Kidney epithelial cell (primary cell): ENCODE measurements around the gene ZNF24. TPM values are rescaled to one million over a fixed set of nuclear protein-coding genes. Genes with fewer than 3 reads are reported as not detected.

Experiments used
- DNase-seq: peaks from one replicate; pipeline ENCODE4 v3.0.0-alpha.2; 2010; ENCODE audit warnings: low read depth
- H3K27me3 ChIP-seq: 2 replicates; pipeline ENCODE4 v1.6.0; 2011; ENCODE audit warnings: low read length; ENCODE audit not compliant: control insufficient read depth, insufficient read depth
- H3K36me3 ChIP-seq: 2 replicates; pipeline ENCODE4 v1.5.1; 2011; ENCODE audit warnings: low read length; ENCODE audit not compliant: control insufficient read depth, insufficient read depth
- H3K4me3 ChIP-seq: 2 replicates; pipeline ENCODE4 v1.5.1; 2011; ENCODE audit warnings: low read depth, mild to moderate bottlenecking, control low read depth, low read length
- total RNA-seq: library from RNA; depleted of rRNA; stranded (reverse); fragments of >200 nt; gene quantifications from 2 replicates; pipeline ENCODE4 v1.2.3, GENCODE V29; 2015
- TF ChIP-seq, protein P1 (sequence below): IDR thresholded peaks from 2 replicates; pipeline ENCODE4 v1.5.1; 2011; ENCODE audit warnings: mild to moderate bottlenecking, moderate library complexity, low read length, control low read depth, inconsistent platforms; ENCODE audit not compliant: insufficient read depth, poor library complexity, severe bottlenecking

ZNF24 gene
- total RNA-seq, 1 donor from 2014 or later, result 40.7 TPM

DNA sequence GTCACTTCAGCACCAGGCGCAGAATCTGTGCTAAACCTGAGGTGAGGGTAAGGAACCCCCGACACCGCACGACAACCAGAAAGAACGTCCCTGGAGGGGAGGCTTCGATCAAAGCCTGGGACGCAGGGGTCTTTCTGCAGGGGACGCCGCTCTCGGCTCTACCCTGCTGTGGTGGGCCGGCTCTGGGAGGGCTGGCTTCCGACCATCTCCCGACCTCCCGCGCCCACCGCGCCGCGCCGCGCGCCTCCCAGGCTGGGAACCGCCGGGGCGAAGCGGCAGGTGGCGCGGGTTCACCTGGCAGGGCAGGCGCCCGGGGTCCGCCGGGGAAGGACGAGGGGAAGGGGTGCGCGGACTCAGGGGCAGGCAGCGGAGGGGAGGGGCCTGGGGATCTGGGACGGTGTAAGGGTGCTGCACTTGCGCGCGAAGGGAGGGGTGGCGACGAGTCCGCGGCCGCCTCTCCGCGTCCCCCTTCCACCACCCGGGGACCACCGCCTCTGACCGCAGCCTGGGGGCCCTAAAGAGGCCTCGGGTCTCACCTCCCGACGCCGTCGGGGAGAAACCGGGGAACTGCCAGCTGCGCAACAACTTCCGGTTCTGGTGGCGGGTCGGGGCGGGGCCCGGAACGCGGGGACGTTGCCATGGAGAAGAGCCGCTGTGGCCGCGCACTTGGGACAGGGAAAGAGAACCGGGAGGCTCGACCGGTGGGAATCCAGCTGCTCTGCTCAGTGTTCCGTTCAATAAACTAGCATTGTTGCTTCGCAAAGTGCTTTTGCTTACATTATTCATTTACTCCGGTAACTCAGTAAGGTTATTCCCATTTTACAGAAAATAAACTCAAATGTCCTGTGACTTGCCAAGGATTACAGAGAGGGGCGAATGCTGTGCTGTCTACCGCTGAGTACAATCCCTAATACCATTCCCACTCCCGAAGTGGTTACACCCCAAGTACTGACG lies 32.8 kb upstream of the ZNF24 start, which contains the start of gene ZNF396:
Gene ZNF396, minus strand, starts transcription at position 596 of the 954 bp plus-strand sequence. CDS start 3,045 bp downstream, outside the sequence.
- peak; percentile 19 for DNase-seq
- Histone ChIP-seq H3K36me3 (no peaks in the 10 kb centered on the region), H3K27me3 (peaks cover 2% of the 10 kb centered on the region), H3K4me3 (peak within 1 kb of the TSS; percentile 85)
- TF ChIP-seq, protein P1, sequence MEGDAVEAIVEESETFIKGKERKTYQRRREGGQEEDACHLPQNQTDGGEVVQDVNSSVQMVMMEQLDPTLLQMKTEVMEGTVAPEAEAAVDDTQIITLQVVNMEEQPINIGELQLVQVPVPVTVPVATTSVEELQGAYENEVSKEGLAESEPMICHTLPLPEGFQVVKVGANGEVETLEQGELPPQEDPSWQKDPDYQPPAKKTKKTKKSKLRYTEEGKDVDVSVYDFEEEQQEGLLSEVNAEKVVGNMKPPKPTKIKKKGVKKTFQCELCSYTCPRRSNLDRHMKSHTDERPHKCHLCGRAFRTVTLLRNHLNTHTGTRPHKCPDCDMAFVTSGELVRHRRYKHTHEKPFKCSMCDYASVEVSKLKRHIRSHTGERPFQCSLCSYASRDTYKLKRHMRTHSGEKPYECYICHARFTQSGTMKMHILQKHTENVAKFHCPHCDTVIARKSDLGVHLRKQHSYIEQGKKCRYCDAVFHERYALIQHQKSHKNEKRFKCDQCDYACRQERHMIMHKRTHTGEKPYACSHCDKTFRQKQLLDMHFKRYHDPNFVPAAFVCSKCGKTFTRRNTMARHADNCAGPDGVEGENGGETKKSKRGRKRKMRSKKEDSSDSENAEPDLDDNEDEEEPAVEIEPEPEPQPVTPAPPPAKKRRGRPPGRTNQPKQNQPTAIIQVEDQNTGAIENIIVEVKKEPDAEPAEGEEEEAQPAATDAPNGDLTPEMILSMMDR, result no peak

DNA sequence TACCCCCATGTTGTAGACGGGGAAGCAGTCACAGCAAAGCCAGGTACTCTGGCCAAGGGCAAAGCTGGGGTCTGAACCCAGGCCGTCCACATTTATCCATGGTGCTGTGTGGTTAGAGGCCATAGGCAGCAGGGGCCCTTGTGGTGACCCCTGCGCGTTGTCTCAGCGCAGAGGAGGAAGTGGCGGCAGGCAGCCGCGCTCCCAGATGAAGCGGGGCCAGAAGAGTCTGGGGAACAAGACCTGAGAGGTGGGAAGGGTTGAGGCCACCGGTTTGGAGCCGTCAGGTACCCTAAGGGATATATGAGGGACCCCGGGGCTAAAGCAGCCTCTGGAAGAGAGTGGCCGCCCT lies 32.1 kb upstream of the ZNF24 start:
- peak overlapping the region; percentile 85 for H3K4me3 ChIP-seq
- H3K36me3 ChIP-seq, result no peaks in the 10 kb centered on the region
- no peak for DNase-seq
- H3K27me3 ChIP-seq, result peaks cover 2% of the 10 kb centered on the region
- TF ChIP-seq, protein P1, result no peak

DNA sequence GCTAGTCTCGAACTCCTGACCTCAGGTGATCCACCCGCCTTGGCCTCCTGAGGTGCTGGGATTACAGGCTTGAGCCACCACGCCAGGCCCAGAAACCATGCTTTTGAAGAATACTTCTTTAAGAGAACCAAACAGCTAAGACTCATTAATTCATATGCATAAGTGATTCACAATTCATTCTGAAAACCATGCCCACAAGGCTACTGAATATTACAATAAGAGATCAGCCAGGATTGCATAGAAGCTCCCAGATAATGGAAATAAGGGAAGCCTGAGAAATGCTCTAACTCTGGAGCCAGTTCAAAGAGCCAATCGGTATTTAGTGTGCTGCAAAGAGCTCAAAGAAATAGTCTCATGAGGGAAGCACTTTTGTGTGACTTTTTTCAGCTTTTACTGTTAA lies 30.5 kb upstream of the ZNF24 start:
- H3K4me3 ChIP-seq, result no peak overlapping the region
- TF ChIP-seq, protein P1, result no peak
- H3K27me3 ChIP-seq, result peaks cover 2% of the 10 kb centered on the region
- no peak for DNase-seq
- no peaks in the 10 kb centered on the region for H3K36me3 ChIP-seq

DNA sequence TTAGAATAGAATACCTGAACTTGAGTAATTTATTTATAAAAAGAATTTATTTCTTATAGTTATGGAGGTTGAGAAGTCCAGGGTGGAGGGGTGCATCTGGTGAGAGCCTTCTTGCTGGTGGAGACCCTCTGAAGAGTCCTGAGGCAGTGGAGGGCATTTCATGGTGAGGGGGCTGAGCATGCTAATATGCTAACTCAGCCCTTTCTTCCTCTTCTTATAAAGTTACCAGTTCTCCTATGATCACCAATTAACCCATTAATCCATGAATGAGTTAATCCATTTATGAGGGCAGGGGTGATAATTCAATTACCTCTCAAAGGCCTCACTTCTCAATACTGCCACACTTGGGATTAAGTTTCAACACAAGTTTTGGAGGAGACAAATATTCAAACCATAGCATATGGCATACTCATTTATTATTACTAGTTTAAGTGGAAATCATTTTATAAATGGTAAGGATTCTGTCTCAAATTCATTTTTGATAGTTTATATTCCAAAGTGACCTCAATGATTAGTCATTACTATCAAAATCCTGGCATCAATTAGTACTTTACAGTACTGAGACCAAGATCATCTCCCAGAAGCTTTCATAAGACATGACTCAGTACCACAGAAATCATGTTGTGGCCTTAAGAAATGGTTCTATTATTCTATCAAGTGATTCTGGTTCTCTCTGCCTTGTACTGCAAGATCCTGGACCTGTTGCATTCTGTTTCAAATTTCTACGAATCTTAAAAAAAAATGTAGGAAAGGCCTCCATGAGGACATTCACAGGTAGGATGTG lies 27.4 kb upstream of the ZNF24 start:
- no peak for DNase-seq
- H3K4me3 ChIP-seq, result no peak overlapping the region
- TF ChIP-seq, protein P1, result no peak
- H3K27me3 ChIP-seq, result peaks cover 2% of the 10 kb centered on the region
- no peaks in the 10 kb centered on the region for H3K36me3 ChIP-seq

DNA sequence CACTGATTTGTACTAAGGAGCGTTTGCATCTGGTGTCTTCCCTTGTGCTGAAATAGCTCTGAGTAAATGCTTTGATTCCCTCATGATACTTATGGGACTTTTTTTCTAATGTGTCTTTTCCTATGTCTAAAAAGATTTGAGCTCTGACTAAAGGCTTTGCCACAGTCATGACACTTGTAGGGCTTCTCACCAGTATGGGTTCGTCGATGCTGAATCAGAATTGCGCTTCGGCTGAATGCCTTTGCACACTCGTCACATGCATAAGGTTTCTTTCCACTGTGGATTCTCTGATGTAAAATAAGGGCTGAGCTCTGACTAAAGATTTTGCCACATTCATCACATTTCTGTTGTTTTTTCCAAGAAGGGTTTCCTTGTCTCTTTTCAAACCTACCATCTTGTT lies 24.9 kb upstream of the ZNF24 start:
- no peak for DNase-seq
- TF ChIP-seq, protein P1, result no peak
- Histone ChIP-seq H3K36me3 (no peaks in the 10 kb centered on the region), H3K27me3 (no peaks in the 10 kb centered on the region), H3K4me3 (no peak overlapping the region)
